Mucosa of descending colon (tissue), 3 donors: Measurements from ENCODE around the gene PDF. TPM values are rescaled to one million over a fixed set of nuclear protein-coding genes. Genes with fewer than 3 reads are reported as not detected.
"Not testable (repeated sequence)": the region's sequence is repeated elsewhere in the genome, so short reads cannot be mapped to it uniquely, and the experiment has no call there.

ENCODE experiments used
- ATAC-seq: fragments of 200-7000 bp; cut with Tn5 transposase; one replicate; pipeline ENCODE4 v1.9.1; 2020; ENCODE audit warnings: mild to moderate bottlenecking, moderate library complexity
- DNase-seq, 3 donors: peaks; one replicate each; pipeline ENCODE4 v3.0.0-alpha.2; 2020
- H3K36me3 ChIP-seq: fragments of 200-600 bp; one replicate; pipeline ENCODE4 v1.8.0; 2021; ENCODE audit warnings: low read depth, mild to moderate bottlenecking
- H3K4me1 ChIP-seq: fragments of 200-600 bp; one replicate; pipeline ENCODE4 v1.8.0; 2021; ENCODE audit warnings: low read depth, mild to moderate bottlenecking
- H3K4me3 ChIP-seq: fragments of 200-600 bp; one replicate; pipeline ENCODE4 v1.8.0; 2021; ENCODE audit warnings: mild to moderate bottlenecking
- H3K9me3 ChIP-seq: fragments of 200-600 bp; one replicate; pipeline ENCODE4 v1.8.0; 2021; ENCODE audit warnings: mild to moderate bottlenecking
- intact Hi-C, 2 donors: fragments of 100-400 bp; cut with DNase I in 1 of 2; cut with micrococcal nuclease in 1 of 2; formaldehyde crosslinking; loops; one replicate each; pipeline versions ENCODE4 v1.11.0 to v1.11.1; 2022; cut with DNase I, micrococcal nuclease
- total RNA-seq, 3 donors: library from RNA; stranded (reverse); fragmentation: NEBNext Ultra II Directional in 2 of 3; extraction: Animal tissue kit (Norgen Biotek cat#: 25700) in 2 of 3; gene quantifications; one replicate each; pipeline versions ENCODE4 v1.2.1 to v1.2.4, GENCODE V29; 2021 to 2023
- TF ChIP-seq, protein P1 (sequence below): fragments of 200-600 bp; IDR thresholded peaks from one replicate; pipeline ENCODE4 v1.8.0; 2022; ENCODE audit warnings: antibody characterized with exemption, mild to moderate bottlenecking
- donor health status: DM: no; HTN: no; CAD: no; lungs with moderate emphysema.
- donor health status: DM: no; HTN: no; CAD: no.
- donor health status: DM: no; HTN: yes; CAD: no.

PDF gene
- total RNA-seq, 3 donors from 2014 or later, result 9.0 to 14.8 (median 10.0) TPM

DNA sequence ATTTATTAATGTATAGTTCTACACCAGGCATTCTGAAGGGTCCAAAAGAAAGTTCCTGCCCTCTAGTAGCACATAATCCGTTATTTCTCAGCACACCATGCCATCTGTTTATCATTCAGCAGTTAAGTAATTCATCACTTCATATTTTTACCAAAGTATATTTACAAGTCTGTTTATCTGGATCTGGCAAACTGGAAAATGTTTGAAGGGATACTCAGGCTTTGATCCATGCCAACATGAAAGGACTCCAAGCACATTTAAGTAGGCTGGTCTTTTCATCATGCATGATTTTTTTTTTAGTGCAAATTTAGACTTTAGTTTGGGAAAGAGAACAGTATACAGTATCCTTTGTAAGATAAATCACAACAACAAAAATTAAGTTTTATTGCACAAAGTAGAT lies 23.3 kb downstream of the PDF start:
- no peak for ATAC-seq
- TF ChIP-seq, protein P1, sequence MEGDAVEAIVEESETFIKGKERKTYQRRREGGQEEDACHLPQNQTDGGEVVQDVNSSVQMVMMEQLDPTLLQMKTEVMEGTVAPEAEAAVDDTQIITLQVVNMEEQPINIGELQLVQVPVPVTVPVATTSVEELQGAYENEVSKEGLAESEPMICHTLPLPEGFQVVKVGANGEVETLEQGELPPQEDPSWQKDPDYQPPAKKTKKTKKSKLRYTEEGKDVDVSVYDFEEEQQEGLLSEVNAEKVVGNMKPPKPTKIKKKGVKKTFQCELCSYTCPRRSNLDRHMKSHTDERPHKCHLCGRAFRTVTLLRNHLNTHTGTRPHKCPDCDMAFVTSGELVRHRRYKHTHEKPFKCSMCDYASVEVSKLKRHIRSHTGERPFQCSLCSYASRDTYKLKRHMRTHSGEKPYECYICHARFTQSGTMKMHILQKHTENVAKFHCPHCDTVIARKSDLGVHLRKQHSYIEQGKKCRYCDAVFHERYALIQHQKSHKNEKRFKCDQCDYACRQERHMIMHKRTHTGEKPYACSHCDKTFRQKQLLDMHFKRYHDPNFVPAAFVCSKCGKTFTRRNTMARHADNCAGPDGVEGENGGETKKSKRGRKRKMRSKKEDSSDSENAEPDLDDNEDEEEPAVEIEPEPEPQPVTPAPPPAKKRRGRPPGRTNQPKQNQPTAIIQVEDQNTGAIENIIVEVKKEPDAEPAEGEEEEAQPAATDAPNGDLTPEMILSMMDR, result no peak
- Histone ChIP-seq H3K4me1 (peaks cover 8% of the 10 kb centered on the region), H3K9me3 (no peaks in the 10 kb centered on the region), H3K4me3 (no peak overlapping the region), H3K36me3 (no peaks in the 10 kb centered on the region)
- no peak for DNase-seq
- intact Hi-C loops, result no loop called here

DNA sequence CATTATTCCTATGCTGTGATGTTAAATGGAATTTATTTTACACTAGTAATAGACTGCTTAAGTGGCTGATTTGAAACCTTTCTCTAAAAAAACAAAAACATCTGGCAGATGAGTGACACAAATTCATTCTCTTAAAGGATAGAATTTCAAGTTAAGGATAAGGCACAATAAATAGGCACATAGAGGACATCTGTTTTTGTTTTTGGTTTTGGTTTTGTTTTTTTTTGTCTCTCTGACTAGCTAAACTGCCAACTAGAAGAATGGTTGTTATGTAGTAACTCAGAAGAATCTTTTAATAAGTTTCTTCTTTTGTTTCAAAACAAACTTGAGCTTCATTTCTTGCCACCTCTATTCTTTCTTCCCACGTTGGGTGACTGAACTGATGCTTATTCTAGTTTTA lies 24.4 kb downstream of the PDF start:
- no peaks in the 10 kb centered on the region for H3K9me3 ChIP-seq
- peaks cover 5% of the 10 kb centered on the region for H3K4me1 ChIP-seq
- ATAC-seq (no peak), DNase-seq (no peak)
- intact Hi-C loops, result no loop called here
- H3K4me3 ChIP-seq, result no peak overlapping the region
- H3K36me3 ChIP-seq, result no peaks in the 10 kb centered on the region
- TF ChIP-seq, protein P1, result no peak

DNA sequence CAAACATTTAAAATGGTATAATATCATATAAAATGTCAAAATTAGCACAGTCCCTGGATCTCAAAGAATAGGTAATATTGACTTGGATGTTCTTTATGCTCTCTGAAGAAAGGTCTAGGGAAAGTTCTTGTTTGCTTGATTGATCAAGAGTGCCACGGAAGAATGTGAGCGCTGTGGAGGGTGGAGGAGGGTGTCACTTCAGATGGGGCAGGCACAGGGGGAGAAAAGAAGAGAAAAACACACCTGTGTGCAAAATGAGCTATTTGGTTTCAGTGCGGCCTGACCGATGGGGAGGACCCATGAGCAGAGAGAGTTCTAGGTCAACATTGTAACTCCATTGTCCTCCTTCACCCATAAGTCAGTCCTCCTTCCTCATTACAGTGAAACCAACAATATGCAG lies 28.1 kb downstream of the PDF start:
- Histone ChIP-seq H3K36me3 (no peaks in the 10 kb centered on the region), H3K4me1 (no peaks in the 10 kb centered on the region), H3K9me3 (no peaks in the 10 kb centered on the region), H3K4me3 (no peak overlapping the region)
- no peak for ATAC-seq
- TF ChIP-seq, protein P1, result no peak
- intact Hi-C loops, result no loop called here
- DNase-seq, result no peak

DNA sequence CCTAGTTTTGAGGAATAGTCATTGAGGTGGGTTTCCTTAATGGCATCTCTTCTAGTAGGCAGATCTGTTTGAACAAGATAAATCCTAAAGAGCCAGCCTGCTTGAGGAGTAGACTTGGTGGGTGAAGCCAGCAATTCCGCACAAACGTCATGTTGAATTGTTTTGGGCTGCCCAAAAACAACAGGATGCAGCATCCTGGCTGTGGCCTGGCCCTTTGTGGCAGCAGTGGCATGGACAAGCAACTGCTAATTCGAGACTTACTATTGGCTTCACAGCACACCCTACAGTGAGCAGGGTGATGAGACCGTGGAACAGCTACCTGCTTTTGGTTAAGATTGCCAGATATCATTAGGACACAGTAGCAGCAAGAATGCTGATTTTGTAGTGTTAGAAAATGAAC lies 28.5 kb downstream of the PDF start:
- intact Hi-C loops, result no loop called here
- no peak for DNase-seq
- H3K36me3 ChIP-seq, result no peaks in the 10 kb centered on the region
- no peak for ATAC-seq
- no peaks in the 10 kb centered on the region for H3K4me1 ChIP-seq
- TF ChIP-seq, protein P1, result no peak
- no peak overlapping the region for H3K4me3 ChIP-seq
- no peaks in the 10 kb centered on the region for H3K9me3 ChIP-seq

DNA sequence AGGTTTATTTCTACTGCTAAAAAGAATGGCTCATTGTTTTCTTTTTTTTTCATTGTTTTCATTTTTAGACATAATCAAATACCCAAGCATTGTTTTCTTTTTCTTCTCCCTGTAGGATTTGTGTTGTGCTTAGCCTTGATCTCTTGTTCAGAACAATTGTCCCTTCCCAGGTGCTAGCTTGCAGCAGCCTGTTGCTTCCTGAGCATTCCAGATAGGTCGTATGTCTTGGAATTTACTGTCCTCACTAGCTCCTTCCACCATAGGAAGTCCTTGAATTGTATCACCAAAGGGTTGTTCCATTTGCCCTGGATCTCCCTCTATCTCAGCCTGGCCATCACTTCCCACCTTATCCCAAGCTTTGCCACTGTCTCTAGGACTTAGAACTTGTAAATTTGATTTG lies 29.2 kb downstream of the PDF start:
- no peaks in the 10 kb centered on the region for H3K9me3 ChIP-seq
- intact Hi-C loops, result no loop called here
- no peak overlapping the region for H3K4me3 ChIP-seq
- TF ChIP-seq, protein P1, result no peak
- H3K4me1 ChIP-seq, result no peaks in the 10 kb centered on the region
- DNase-seq (no peak), ATAC-seq (no peak)
- no peaks in the 10 kb centered on the region for H3K36me3 ChIP-seq

DNA sequence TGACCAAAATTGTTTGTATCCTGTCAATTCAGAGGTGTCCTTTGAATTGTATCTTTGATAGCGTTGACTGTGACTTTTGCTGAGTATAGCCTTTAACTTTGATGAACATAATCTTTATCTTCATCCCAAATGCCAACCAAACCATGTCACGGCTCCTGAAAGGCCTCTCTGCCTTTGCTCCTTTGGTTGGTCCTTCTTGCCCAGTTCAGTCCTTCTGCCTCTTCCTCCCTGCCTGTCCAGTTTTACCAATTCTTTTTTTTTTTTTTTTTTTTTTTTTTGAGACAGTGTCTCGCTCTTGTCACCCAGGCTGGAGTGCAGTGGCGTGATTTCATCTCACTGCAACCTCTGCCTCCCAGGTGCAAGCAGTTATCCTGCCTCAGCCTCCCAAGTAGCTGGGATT lies 32.1 kb downstream of the PDF start:
- no peaks in the 10 kb centered on the region for H3K4me1 ChIP-seq
- no peak for DNase-seq
- TF ChIP-seq, protein P1, result no peak
- no peaks in the 10 kb centered on the region for H3K9me3 ChIP-seq
- ATAC-seq, result no peak
- no peak overlapping the region for H3K4me3 ChIP-seq
- intact Hi-C loops, result no loop called here
- no peaks in the 10 kb centered on the region for H3K36me3 ChIP-seq

DNA sequence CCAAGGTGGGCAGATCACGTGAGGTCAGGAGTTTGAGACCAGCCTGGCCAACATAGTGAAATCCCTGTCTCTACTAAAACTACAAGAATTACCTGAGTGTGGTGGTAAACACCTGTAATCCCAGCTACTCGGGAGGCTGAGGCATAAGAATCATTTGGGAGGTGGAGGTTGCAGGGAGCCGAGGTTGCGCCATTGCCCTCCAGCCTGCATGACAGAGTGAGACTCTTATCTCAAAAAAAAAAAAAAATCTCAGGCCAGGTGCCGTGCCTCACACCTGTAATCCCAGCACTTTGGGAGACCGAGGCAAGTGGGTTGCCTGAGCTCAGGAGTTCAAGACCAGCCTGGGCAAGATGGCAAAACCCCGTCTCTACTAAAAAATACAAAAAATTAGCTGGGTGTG lies 33.6 kb downstream of the PDF start:
- intact Hi-C loops, H3K36me3 ChIP-seq, H3K4me1 ChIP-seq, H3K4me3 ChIP-seq, DNase-seq, H3K9me3 ChIP-seq, ATAC-seq: not testable (repeated sequence)
